Measurements from ENCODE around the gene DLX2. TPM values are rescaled to one million over a fixed set of nuclear protein-coding genes. Genes with fewer than 3 reads are reported as not detected.

DLX2 gene
- polyA plus RNA-seq, 1 donor from 2014 or later = 7.7 TPM

- Histone ChIP-seq H3K4me3 (ENCODE audit: low read length) (peak overlapping the region; percentile 85), H3F3A (ENCODE audit: insufficient read depth, low read length, poor library complexity, severe bottlenecking) (peaks cover 7% of the 10 kb centered on the region), H2AFZ (ENCODE audit: low read depth, low read length) (no peak overlapping the region), H3K79me2 (replicated peaks; ENCODE audit: insufficient read depth, low read length) (peaks cover 91% of the 10 kb centered on the region), H3K9ac (ENCODE audit: low read length) (peak overlapping the region; percentile 92), H3K27ac (ENCODE audit: low read length) (peak overlapping the region; percentile 93), H4K20me1 (ENCODE audit: insufficient read depth) (no peaks in the 10 kb centered on the region), H3K27me3 (ENCODE audit: insufficient read depth, low read depth, low read length) (peaks cover 14% of the 10 kb centered on the region), H3K4me2 (ENCODE audit: low read length) (peak overlapping the region; percentile 76), H3K9me3 (ENCODE audit: low read length) (no peaks in the 10 kb centered on the region), H3K36me3 (ENCODE audit: insufficient read depth, low read length) (no peaks in the 10 kb centered on the region), H3K9me2 (ENCODE audit: insufficient read depth, low read length) (no peaks in the 10 kb centered on the region)
- peak; percentile 3 for TF ChIP-seq REST (IDR thresholded peaks at IDR 0.05; ENCODE audit: borderline replicate concordance)
- TF ChIP-seq EZH2 (IDR thresholded peaks at IDR 0.05; ENCODE audit: borderline replicate concordance, insufficient read depth, low read length, poor library complexity, severe bottlenecking) = no peak
- TF ChIP-seq POLR2AphosphoS5 (IDR thresholded peaks at IDR 0.05) = no peak
These were observed 14.3 kb downstream of the DLX2 start for GRCh38 chr2:172088245-172089004.

- H3K27me3 ChIP-seq (ENCODE audit: insufficient read depth, low read depth, low read length) = peaks cover 16% of the 10 kb centered on the region
- H3K4me3 ChIP-seq (ENCODE audit: low read length) = peak overlapping the region; percentile 85
- no peak overlapping the region for H2AFZ ChIP-seq (ENCODE audit: low read depth, low read length)
- no peaks in the 10 kb centered on the region for H3K9me2 ChIP-seq (ENCODE audit: insufficient read depth, low read length)
- H4K20me1 ChIP-seq (ENCODE audit: insufficient read depth) = no peaks in the 10 kb centered on the region
- TF ChIP-seq RAD21 (conservative IDR thresholded peaks at IDR 0.05) = no peak
- TF ChIP-seq POLR2AphosphoS5 (IDR thresholded peaks at IDR 0.05) = no peak
- no peak for TF ChIP-seq SMC3 (conservative IDR thresholded peaks at IDR 0.05; ENCODE audit: poor library complexity)
- no peak for TF ChIP-seq EZH2 (IDR thresholded peaks at IDR 0.05; ENCODE audit: borderline replicate concordance, insufficient read depth, low read length, poor library complexity, severe bottlenecking)
- no peak for TF ChIP-seq CTCF (IDR thresholded peaks at IDR 0.05; ENCODE audit: poor library complexity, severe bottlenecking)
- TF ChIP-seq TAF1 (IDR thresholded peaks at IDR 0.05; ENCODE audit: low read depth) = no peak
- TF ChIP-seq EP300 (conservative IDR thresholded peaks at IDR 0.05; ENCODE audit: poor library complexity, severe bottlenecking) = no peak
- no peak for TF ChIP-seq REST (IDR thresholded peaks at IDR 0.05; ENCODE audit: borderline replicate concordance)
- TF ChIP-seq MXI1 (conservative IDR thresholded peaks at IDR 0.05; ENCODE audit: poor library complexity, severe bottlenecking) = no peak
- peak overlapping the region; percentile 76 for H3K4me2 ChIP-seq (ENCODE audit: low read length)
- no peaks in the 10 kb centered on the region for H3K36me3 ChIP-seq (ENCODE audit: insufficient read depth, low read length)
- no peaks in the 10 kb centered on the region for H3K9me3 ChIP-seq (ENCODE audit: low read length)
- peaks cover 7% of the 10 kb centered on the region for H3F3A ChIP-seq (ENCODE audit: insufficient read depth, low read length, poor library complexity, severe bottlenecking)
- H3K79me2 ChIP-seq (replicated peaks; ENCODE audit: insufficient read depth, low read length) = peaks cover 91% of the 10 kb centered on the region
- H3K27ac ChIP-seq (ENCODE audit: low read length) = peak overlapping the region; percentile 93
- H3K9ac ChIP-seq (ENCODE audit: low read length) = peak overlapping the region; percentile 92
These were observed 14.9 kb downstream of the DLX2 start for GRCh38 chr2:172087780-172088244.

All from neural cell (in vitro differentiated cells).